ENCODE results near the gene TRPM4.

DNA sequence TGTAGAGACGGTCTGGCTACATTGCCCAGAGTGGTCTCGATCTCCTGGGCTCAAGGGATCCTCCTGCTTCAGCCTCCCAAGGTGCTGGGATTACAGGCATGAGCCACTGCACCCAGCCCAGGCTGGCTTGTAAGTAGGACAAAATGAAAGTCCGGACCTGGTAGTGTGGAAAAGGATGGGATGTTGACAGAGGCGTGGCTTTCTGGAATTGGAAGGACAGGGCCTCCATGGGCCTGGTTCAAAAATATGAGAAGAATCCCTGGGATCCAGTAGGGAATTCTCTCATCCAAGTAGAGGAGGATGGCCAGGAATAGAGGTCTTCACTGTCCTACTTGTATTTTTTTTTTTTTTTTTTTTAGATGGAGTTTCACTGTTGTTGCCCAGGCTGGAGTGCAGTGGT lies 64.9 kb downstream of the TRPM4 start:
- TF ChIP-seq, protein P1, sequence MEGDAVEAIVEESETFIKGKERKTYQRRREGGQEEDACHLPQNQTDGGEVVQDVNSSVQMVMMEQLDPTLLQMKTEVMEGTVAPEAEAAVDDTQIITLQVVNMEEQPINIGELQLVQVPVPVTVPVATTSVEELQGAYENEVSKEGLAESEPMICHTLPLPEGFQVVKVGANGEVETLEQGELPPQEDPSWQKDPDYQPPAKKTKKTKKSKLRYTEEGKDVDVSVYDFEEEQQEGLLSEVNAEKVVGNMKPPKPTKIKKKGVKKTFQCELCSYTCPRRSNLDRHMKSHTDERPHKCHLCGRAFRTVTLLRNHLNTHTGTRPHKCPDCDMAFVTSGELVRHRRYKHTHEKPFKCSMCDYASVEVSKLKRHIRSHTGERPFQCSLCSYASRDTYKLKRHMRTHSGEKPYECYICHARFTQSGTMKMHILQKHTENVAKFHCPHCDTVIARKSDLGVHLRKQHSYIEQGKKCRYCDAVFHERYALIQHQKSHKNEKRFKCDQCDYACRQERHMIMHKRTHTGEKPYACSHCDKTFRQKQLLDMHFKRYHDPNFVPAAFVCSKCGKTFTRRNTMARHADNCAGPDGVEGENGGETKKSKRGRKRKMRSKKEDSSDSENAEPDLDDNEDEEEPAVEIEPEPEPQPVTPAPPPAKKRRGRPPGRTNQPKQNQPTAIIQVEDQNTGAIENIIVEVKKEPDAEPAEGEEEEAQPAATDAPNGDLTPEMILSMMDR (IDR thresholded peaks at IDR 0.05) = no peak
- TF ChIP-seq POLR2A (IDR thresholded peaks at IDR 0.05) = no peak

All from esophagus squamous epithelium (tissue), 4 donors.